ENCODE results near the gene MCF2L. TPM values are rescaled to one million over a fixed set of nuclear protein-coding genes. Genes with fewer than 3 reads are reported as not detected.

The MCF2L gene
- total and polyA plus RNA-seq, 9 of the 15 experiments (the other 6 are each of a cell fraction or from before 2014, with no cell fraction given), result 0.05 to 0.25 (median 0.18) TPM; not detected in 5

DNA sequence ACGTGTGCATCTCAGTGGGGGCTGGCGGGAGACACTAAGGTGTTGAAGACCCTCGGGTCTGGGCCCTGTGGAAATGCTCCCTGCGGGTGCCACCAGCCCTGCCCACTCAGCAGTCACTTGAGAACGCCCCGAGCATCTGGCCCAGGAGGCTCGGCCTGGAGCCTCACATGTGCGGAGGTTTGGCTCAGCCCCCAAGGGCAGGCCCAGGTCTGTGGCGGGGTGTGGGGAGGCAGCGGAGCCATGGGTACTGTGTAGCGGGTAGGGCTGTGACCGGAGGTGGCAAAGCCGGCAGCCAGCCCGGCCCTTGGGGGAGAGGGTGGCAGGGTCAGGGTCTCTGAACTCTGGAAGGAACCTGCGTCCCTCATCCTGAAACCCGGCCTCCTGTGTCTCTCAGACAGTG, 37.6 kb downstream of the MCF2L start:
- H3K9me1 ChIP-seq (ENCODE audit: control insufficient read depth, insufficient read depth, low read length), result no peaks in the 10 kb centered on the region
- peaks cover 0 to 3% of the 10 kb centered on the region in 2 experiments; a peak in 1 of 5 replicates for H3K4me1 ChIP-seq (replicated peaks in 1 of 2; ENCODE audit: control insufficient read depth in 2 of 2, insufficient read depth in 2 of 2, low read length in 2 of 2)
- H3K27ac ChIP-seq (ENCODE audit: extremely low read depth, low read depth, low read length), result no peak overlapping the region
- H3K36me3 ChIP-seq (ENCODE audit: control insufficient read depth, insufficient read depth, low read length), result no peaks in the 10 kb centered on the region
- DNase-seq (ENCODE audit: extremely low read depth in 1 of 4, low spot score in 3 of 4) (no peak), FAIRE-seq (no peak), ATAC-seq (no peak)
- no TSS peak for BruUV-seq (replicated peaks)
- no peak overlapping the region for H3K4me3 ChIP-seq
- H3K9ac ChIP-seq (ENCODE audit: insufficient read depth in 1 of 2, low read depth in 2 of 2, low read length in 2 of 2), result no peak overlapping the region
- no peaks in the 10 kb centered on the region for H3K79me2 ChIP-seq (ENCODE audit: control insufficient read depth, insufficient read depth, low read length)
- no peak overlapping the region for H2AFZ ChIP-seq (ENCODE audit: low read depth, low read length)
- CTCF ChIA-PET (ENCODE audit: low intra/inter-chr PET ratio), result no interaction called here
- H3K4me2 ChIP-seq (ENCODE audit: insufficient read depth, low read length), result no peak overlapping the region
- intact Hi-C loops (cut with micrococcal nuclease) (loop anchor here (10.0 kb wide), 1 partner anchor 52 kb away; no protein-coding TSS in a partner anchor), in situ Hi-C loops (cut with MboI) (no loop called here)
- POLR2A ChIA-PET, result no interaction called here
- TF ChIP-seq BCL6 (CRISPR knock-in tag; IDR thresholded peaks at IDR 0.05) (no peak), ZBTB1 (CRISPR knock-in tag; IDR thresholded peaks at IDR 0.05; ENCODE audit: borderline replicate concordance, low read depth) (no peak), SUPT5H (IDR thresholded peaks at IDR 0.05) (no peak), TRIM28 (IDR thresholded peaks at IDR 0.05) (no peak), JUN (IDR thresholded peaks at IDR 0.05; ENCODE audit: borderline replicate concordance, low read depth, low read length) (no peak), JUN (CRISPR knock-in tag; IDR thresholded peaks at IDR 0.05; ENCODE audit: borderline replicate concordance) (no peak), PYGO2 (tag; IDR thresholded peaks at IDR 0.05) (no peak), ZBTB8A (IDR thresholded peaks at IDR 0.05; ENCODE audit: partially characterized antibody) (no peak), RBM39 (optimal IDR thresholded peaks at IDR 0.05; ENCODE audit: low read depth, low read length) (no peak)
- TF ChIP-seq, protein P1, sequence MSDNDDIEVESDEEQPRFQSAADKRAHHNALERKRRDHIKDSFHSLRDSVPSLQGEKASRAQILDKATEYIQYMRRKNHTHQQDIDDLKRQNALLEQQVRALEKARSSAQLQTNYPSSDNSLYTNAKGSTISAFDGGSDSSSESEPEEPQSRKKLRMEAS (CRISPR knock-in tag; IDR thresholded peaks at IDR 0.05), result no peak
- TF ChIP-seq, protein P2, sequence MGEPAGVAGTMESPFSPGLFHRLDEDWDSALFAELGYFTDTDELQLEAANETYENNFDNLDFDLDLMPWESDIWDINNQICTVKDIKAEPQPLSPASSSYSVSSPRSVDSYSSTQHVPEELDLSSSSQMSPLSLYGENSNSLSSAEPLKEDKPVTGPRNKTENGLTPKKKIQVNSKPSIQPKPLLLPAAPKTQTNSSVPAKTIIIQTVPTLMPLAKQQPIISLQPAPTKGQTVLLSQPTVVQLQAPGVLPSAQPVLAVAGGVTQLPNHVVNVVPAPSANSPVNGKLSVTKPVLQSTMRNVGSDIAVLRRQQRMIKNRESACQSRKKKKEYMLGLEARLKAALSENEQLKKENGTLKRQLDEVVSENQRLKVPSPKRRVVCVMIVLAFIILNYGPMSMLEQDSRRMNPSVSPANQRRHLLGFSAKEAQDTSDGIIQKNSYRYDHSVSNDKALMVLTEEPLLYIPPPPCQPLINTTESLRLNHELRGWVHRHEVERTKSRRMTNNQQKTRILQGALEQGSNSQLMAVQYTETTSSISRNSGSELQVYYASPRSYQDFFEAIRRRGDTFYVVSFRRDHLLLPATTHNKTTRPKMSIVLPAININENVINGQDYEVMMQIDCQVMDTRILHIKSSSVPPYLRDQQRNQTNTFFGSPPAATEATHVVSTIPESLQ (CRISPR knock-in tag; IDR thresholded peaks at IDR 0.05), result no peak
- H3K9me3 ChIP-seq (replicated peaks; ENCODE audit: control insufficient read depth, insufficient read depth, low read depth, low read length), result no peaks in the 10 kb centered on the region
- H3K27me3 ChIP-seq (ENCODE audit: control insufficient read depth in 2 of 2, insufficient read depth in 2 of 2, low read length in 2 of 2), result peaks cover 3 to 48% of the 10 kb centered on the region in 2 experiments; a peak in 4 of 5 replicates
- H4K20me1 ChIP-seq (replicated peaks; ENCODE audit: control insufficient read depth, insufficient read depth, low read length), result no peaks in the 10 kb centered on the region
- WGBS (ENCODE audit: insufficient coverage, low coverage, missing lambda C conversion rate), result 1% methylated on average over 12 of the region's 16 CpGs

Data from K562 (cell line).